ENCODE measurements around the gene SRGAP2C.
"Not testable (repeated sequence)": the region's sequence is repeated elsewhere in the genome, so short reads cannot be mapped to it uniquely, and the experiment has no call there.

- not testable (repeated sequence) for TF ChIP-seq CTCF (optimal IDR thresholded peaks at IDR 0.05 in 1 of 3, IDR thresholded peaks at IDR 0.05 in 1 of 3, conservative IDR thresholded peaks at IDR 0.05 in 1 of 3; ENCODE audit: extremely low read depth in 1 of 3, insufficient read depth in 2 of 3, low read length in 3 of 3); EZH2 (IDR thresholded peaks at IDR 0.05; ENCODE audit: low read length)
Measured at GRCh38 chr1:121156958-121157603, 27.7 kb upstream of the SRGAP2C start.
